Measurements from ENCODE around the gene PRCC.

GRCh38 chr1:156846643-156847042 is 79.3 kb downstream of the PRCC start:
- no peak for TF ChIP-seq POLR2A (IDR thresholded peaks at IDR 0.05; ENCODE audit: low read depth, low read length)
- no peak for TF ChIP-seq POLR2AphosphoS5 (IDR thresholded peaks at IDR 0.05; ENCODE audit: low read depth, low read length)
- no peak for TF ChIP-seq TAF1 (IDR thresholded peaks at IDR 0.05; ENCODE audit: low read depth, low read length)
- TF ChIP-seq SPI1 (IDR thresholded peaks at IDR 0.05; ENCODE audit: low read depth, low read length), result no peak
- no peak for TF ChIP-seq PAX5 (IDR thresholded peaks at IDR 0.05; ENCODE audit: insufficient read depth, low read length, severe bottlenecking)
